DND-41 (cell line): ENCODE measurements around the gene MED17.
"Not testable (repeated sequence)": the region's sequence is repeated elsewhere in the genome, so short reads cannot be mapped to it uniquely, and the experiment has no call there.

Experiments used
- ATAC-seq: fragments of 200-7000 bp; cut with Tn5 transposase; 3 replicates; pipeline ENCODE4 v1.9.1; 2021; ENCODE audit warnings: low read depth; ENCODE audit not compliant: insufficient read depth
- DNase-seq: peaks from one replicate; pipeline ENCODE4 v3.0.0-alpha.2; 2020
- H2AFZ ChIP-seq: 2 replicates; pipeline ENCODE4 v1.6.0; 2012; ENCODE audit warnings: low read depth, low read length
- H3K27ac ChIP-seq: 2 replicates; pipeline ENCODE4 v1.5.1; 2012; ENCODE audit warnings: low read length, inconsistent platforms
- H3K27me3 ChIP-seq: fragments of 200-600 bp; sonication (generic); 2 replicates; pipeline ENCODE4 v1.6.0; 2012; ENCODE audit warnings: low read length, mild to moderate bottlenecking, inconsistent platforms; ENCODE audit not compliant: insufficient read depth, poor library complexity
- H3K36me3 ChIP-seq: 2 replicates; pipeline ENCODE4 v1.5.1; 2012; ENCODE audit warnings: low read length, inconsistent platforms; ENCODE audit not compliant: insufficient read depth
- H3K4me1 ChIP-seq: 2 replicates; pipeline ENCODE4 v1.5.1; 2012; ENCODE audit warnings: mild to moderate bottlenecking, low read length; ENCODE audit not compliant: insufficient read depth
- H3K4me2 ChIP-seq: 2 replicates; pipeline ENCODE4 v1.6.0; 2012; ENCODE audit warnings: mild to moderate bottlenecking, moderate library complexity, low read length, inconsistent platforms; ENCODE audit not compliant: insufficient read depth
- H3K4me3 ChIP-seq, 2 experiments: fragments of 200-600 bp in 1 of 2; shearing (Covaris generic) in 1 of 2; 2 replicates each; pipeline ENCODE4 v1.5.1; 2012 to 2016; ENCODE audit warnings: inconsistent platforms in 2 of 2, low read length in 2 of 2, mild to moderate bottlenecking in 2 of 2, low read depth in 1 of 2, moderate library complexity in 1 of 2
- H3K79me2 ChIP-seq: 2 replicates; pipeline ENCODE4 v1.6.0; 2012; ENCODE audit warnings: low read length, inconsistent platforms; ENCODE audit not compliant: insufficient read depth
- H3K9ac ChIP-seq: 2 replicates; pipeline ENCODE4 v1.6.0; 2012; ENCODE audit warnings: low read depth, mild to moderate bottlenecking, inconsistent platforms, low read length, moderate library complexity
- H3K9me3 ChIP-seq: 2 replicates; pipeline ENCODE4 v1.5.1; 2012; ENCODE audit warnings: low read length, moderate library complexity, mild to moderate bottlenecking, inconsistent platforms; ENCODE audit not compliant: insufficient read depth, severe bottlenecking
- H4K20me1 ChIP-seq: 2 replicates; pipeline ENCODE4 v1.6.0; 2012; ENCODE audit warnings: low read length; ENCODE audit not compliant: insufficient read depth
- EZH2 ChIP-seq: IDR thresholded peaks from 3 replicates; pipeline ENCODE4 v1.6.1; 2012; ENCODE audit warnings: borderline replicate concordance, low read depth, mild to moderate bottlenecking, moderate library complexity, low read length, inconsistent platforms; ENCODE audit not compliant: severe bottlenecking
- TF ChIP-seq, protein P1 (sequence below): IDR thresholded peaks from 2 replicates; pipeline ENCODE4 v1.5.1; 2012; ENCODE audit warnings: borderline replicate concordance, low read length, moderate library complexity, mild to moderate bottlenecking; ENCODE audit not compliant: poor library complexity, severe bottlenecking; ENCODE audit errors: extremely low read depth

The MED17 gene

DNA sequence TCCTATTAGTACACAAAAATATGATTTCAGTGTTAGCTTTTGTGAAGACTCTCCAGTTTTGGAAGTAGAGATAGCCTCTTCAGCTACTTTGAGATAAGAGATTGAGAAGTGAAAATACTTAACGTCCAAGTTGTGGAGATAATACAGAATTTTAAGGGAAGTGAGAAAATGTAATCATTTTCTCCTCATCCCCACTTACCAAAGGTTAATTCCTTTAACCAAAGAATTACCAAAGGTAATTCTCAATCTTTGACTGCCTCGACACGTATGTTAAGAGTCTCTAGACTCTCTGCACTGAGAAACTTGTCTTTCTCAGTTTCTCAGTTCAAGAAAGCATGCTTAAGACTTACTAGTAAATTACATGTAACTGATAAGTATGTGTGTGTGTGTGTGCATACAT lies 27.3 kb upstream of the MED17 start:
- Histone ChIP-seq H3K36me3 (peaks cover 53% of the 10 kb centered on the region), H3K4me3 (no peak overlapping the region), H4K20me1 (no peaks in the 10 kb centered on the region)

DNA sequence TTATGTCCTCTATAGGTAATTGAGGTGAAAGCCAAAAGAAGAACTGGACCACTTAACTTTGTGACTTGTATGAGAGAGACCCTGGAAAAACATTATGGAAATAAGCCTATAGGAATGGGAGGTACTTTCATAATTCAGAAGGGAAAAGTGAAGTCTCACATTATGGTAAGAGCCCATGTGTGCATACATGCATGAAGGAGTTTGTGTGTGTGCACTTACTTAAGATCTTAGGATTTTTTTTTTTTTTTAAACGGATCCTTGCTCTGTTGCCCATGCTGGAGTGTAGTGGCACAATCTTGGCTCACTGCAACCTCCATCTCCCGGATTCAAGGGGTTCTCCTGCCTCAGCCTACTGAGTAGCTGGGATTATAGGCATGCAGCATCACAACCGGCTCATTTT lies 26.8 kb upstream of the MED17 start:
- no peaks in the 10 kb centered on the region for H3K27me3 ChIP-seq
- no peak for ATAC-seq
- peaks cover 57% of the 10 kb centered on the region for H3K36me3 ChIP-seq
- no peak overlapping the region for H3K4me2 ChIP-seq
- no peak overlapping the region for H3K4me3 ChIP-seq
- H2AFZ ChIP-seq = no peak overlapping the region
- no peak overlapping the region for H3K9ac ChIP-seq
- no peak for DNase-seq
- H3K9me3 ChIP-seq = no peaks in the 10 kb centered on the region
- no peaks in the 10 kb centered on the region for H4K20me1 ChIP-seq
- TF ChIP-seq, protein P1, sequence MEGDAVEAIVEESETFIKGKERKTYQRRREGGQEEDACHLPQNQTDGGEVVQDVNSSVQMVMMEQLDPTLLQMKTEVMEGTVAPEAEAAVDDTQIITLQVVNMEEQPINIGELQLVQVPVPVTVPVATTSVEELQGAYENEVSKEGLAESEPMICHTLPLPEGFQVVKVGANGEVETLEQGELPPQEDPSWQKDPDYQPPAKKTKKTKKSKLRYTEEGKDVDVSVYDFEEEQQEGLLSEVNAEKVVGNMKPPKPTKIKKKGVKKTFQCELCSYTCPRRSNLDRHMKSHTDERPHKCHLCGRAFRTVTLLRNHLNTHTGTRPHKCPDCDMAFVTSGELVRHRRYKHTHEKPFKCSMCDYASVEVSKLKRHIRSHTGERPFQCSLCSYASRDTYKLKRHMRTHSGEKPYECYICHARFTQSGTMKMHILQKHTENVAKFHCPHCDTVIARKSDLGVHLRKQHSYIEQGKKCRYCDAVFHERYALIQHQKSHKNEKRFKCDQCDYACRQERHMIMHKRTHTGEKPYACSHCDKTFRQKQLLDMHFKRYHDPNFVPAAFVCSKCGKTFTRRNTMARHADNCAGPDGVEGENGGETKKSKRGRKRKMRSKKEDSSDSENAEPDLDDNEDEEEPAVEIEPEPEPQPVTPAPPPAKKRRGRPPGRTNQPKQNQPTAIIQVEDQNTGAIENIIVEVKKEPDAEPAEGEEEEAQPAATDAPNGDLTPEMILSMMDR = no peak
- no peak for TF ChIP-seq EZH2
- no peaks in the 10 kb centered on the region for H3K4me1 ChIP-seq
- H3K79me2 ChIP-seq = no peaks in the 10 kb centered on the region
- no peak overlapping the region for H3K27ac ChIP-seq

More for the DNA sequence above, 27.3 kb upstream of the MED17 start:
- no peak overlapping the region for H3K27ac ChIP-seq
- no peak overlapping the region for H3K4me2 ChIP-seq
- DNase-seq = no peak
- no peaks in the 10 kb centered on the region for H3K4me1 ChIP-seq
- no peak overlapping the region for H2AFZ ChIP-seq
- H3K9ac ChIP-seq = no peak overlapping the region
- no peak for TF ChIP-seq EZH2
- TF ChIP-seq, protein P1 = no peak
- no peaks in the 10 kb centered on the region for H3K9me3 ChIP-seq
- no peak for ATAC-seq
- H3K27me3 ChIP-seq = no peaks in the 10 kb centered on the region
- H3K79me2 ChIP-seq = no peaks in the 10 kb centered on the region

DNA sequence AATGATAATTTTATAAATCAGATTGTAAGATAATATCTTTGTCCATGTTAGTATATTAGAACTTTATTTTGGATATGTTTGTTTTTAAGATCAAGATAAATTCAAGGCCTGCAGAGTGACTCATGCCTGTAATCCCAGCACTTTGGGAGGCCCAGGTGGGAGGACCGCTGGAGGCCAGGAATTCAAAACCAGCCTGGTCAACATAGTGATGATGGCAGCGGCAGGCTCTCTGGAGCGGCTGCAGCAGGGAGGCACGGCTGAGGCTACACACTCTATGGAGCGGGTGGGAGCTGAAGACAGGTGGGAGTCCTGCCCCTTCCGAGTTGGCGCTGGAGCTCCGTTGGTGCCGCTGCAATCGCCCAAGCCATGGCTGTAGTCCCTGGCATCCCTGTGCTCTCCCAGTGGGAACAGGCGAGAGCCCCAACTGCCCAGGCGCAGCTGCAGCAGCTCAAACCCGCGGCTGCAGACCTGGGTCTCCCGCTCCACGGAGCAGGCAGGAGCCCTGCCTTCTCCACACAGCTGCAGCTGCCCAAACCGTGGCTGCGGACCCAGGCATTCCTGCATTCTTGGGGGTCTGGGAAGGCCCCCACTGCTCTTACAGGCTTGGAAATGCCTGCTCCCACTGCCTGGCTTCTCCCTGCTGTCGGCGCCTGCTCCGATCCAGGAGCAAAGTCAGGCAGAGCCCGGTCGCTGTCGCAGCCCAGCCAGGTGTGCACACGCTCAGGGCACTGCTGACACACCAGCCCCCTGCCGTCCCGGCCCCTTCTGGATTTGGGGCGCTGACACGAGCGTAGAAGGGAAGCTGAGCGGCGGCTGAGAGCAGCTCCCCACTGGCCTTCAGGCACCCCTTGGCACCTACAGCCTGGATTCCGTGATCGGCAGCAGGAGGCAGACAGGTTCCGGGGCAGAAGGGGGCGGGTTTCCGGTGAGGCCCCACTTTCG lies 25.9 kb upstream of the MED17 start:
- DNase-seq (no peak), ATAC-seq (no peak)
- H3K9me3 ChIP-seq = no peaks in the 10 kb centered on the region
- no peak overlapping the region for H3K27ac ChIP-seq
- no peak overlapping the region for H2AFZ ChIP-seq
- H3K4me2 ChIP-seq = no peak overlapping the region
- H3K4me1 ChIP-seq = no peaks in the 10 kb centered on the region
- no peak overlapping the region for H3K4me3 ChIP-seq
- TF ChIP-seq EZH2 = no peak
- TF ChIP-seq, protein P1 = no peak
- H3K79me2 ChIP-seq = no peaks in the 10 kb centered on the region
- peaks cover 64% of the 10 kb centered on the region for H3K36me3 ChIP-seq
- H3K27me3 ChIP-seq = no peaks in the 10 kb centered on the region
- no peaks in the 10 kb centered on the region for H4K20me1 ChIP-seq
- no peak overlapping the region for H3K9ac ChIP-seq

DNA sequence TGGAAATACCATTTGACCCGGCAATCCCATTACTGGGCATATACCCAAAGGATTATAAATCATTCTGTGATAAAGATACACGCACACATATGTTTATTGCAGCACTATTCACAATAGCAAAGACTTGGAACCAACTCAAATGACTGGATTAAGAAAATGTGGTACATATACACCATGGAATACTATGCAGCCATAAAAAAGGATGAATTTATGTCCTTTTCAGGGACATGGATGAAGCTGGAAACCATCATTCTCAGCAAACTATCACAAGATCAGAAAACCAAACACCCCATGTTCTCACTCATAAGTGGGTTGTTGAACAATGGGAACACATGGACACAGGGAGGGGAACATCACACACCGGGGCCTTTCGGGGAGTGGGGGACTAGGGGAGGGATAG lies 25.0 kb upstream of the MED17 start:
- not testable (repeated sequence) for H4K20me1 ChIP-seq, H3K9ac ChIP-seq, H3K27me3 ChIP-seq, H3K4me2 ChIP-seq, H3K9me3 ChIP-seq, H3K4me1 ChIP-seq, DNase-seq, H2AFZ ChIP-seq, H3K27ac ChIP-seq, H3K4me3 ChIP-seq, ATAC-seq, H3K79me2 ChIP-seq
- H3K36me3 ChIP-seq = peaks cover 59% of the 10 kb centered on the region
